Measurements from ENCODE around the gene MTNR1A.
"Not testable (repeated sequence)": the region's sequence is repeated elsewhere in the genome, so short reads cannot be mapped to it uniquely, and the experiment has no call there.

The MTNR1A gene

GRCh38 chr4:186560647-186561046 lies 5.3 kb upstream of the MTNR1A start:
- DNase-seq = no peak

- no peak for DNase-seq
Measured at GRCh38 chr4:186557486-186557885, 2.1 kb upstream of the MTNR1A start.

GRCh38 chr4:186557061-186557460 lies 1.7 kb upstream of the MTNR1A start:
- DNase-seq = no peak

- no peak for DNase-seq
Measured at GRCh38 chr4:186554539-186554913, 841 bp downstream of the MTNR1A start.

GRCh38 chr4:186553717-186554116 lies 1.6 kb downstream of the MTNR1A start:
- no peak for DNase-seq

- no peak for DNase-seq
Measured at GRCh38 chr4:186551849-186552248, 3.5 kb downstream of the MTNR1A start.

GRCh38 chr4:186545436-186545835 lies 9.9 kb downstream of the MTNR1A start:
- no peak for DNase-seq

- no peak for DNase-seq
Measured at GRCh38 chr4:186543206-186543605, 12.2 kb downstream of the MTNR1A start.

GRCh38 chr4:186541801-186542200 lies 13.6 kb downstream of the MTNR1A start:
- no peak for DNase-seq

GRCh38 chr4:186537843-186538521 lies 17.4 kb downstream of the MTNR1A start:
- no peak for DNase-seq

GRCh38 chr4:186536285-186536684 lies 19.1 kb downstream of the MTNR1A start:
- DNase-seq = no peak

GRCh38 chr4:186534056-186534455 lies 21.3 kb downstream of the MTNR1A start:
- DNase-seq = no peak

- DNase-seq = not testable (repeated sequence)
Measured at GRCh38 chr4:186523927-186524326, 31.4 kb downstream of the MTNR1A start.

GRCh38 chr4:186516287-186516686 lies 39.1 kb downstream of the MTNR1A start:
- DNase-seq = no peak

- DNase-seq = no peak
Measured at GRCh38 chr4:186514271-186514950, 41.0 kb downstream of the MTNR1A start.

- DNase-seq = not testable (repeated sequence)
Measured at GRCh38 chr4:186504771-186505170, 50.6 kb downstream of the MTNR1A start.

- no peak for DNase-seq
Measured at GRCh38 chr4:186502231-186502630, 53.1 kb downstream of the MTNR1A start.

- DNase-seq = no peak
Measured at GRCh38 chr4:186501554-186501953, 53.8 kb downstream of the MTNR1A start.

GRCh38 chr4:186500721-186501304 lies 54.6 kb downstream of the MTNR1A start:
- DNase-seq = no peak

GRCh38 chr4:186499467-186499866 lies 55.9 kb downstream of the MTNR1A start:
- no peak for DNase-seq

- DNase-seq = no peak
Measured at GRCh38 chr4:186497043-186497442, 58.3 kb downstream of the MTNR1A start.

GRCh38 chr4:186494496-186494895 lies 60.9 kb downstream of the MTNR1A start:
- DNase-seq = no peak

GRCh38 chr4:186487726-186488125 lies 67.6 kb downstream of the MTNR1A start:
- DNase-seq = no peak

GRCh38 chr4:186486172-186486571 lies 69.2 kb downstream of the MTNR1A start:
- no peak for DNase-seq

Data from bone marrow (tissue), 2 donors.